Mesenteric fat pad (tissue), 1 donor: ENCODE data around the gene PTPMT1. TPM values are rescaled to one million over a fixed set of nuclear protein-coding genes. Genes with fewer than 3 reads are reported as not detected.
A peak's percentile ranks its signal among the peaks of the same experiment; 100 is the strongest.
"Not testable (repeated sequence)": the region's sequence is repeated elsewhere in the genome, so short reads cannot be mapped to it uniquely, and the experiment has no call there.

Experiments used
- DNase-seq: peaks from one replicate; pipeline ENCODE4 v3.0.0-alpha.2; 2020; ENCODE audit warnings: low spot score
- long read RNA-seq: library from polyadenylated mRNA; unstranded; transcript quantifications from one replicate; pipeline ENCODE4 v2.0.0, GENCODE V29; 2020
- total RNA-seq: library from RNA; stranded (reverse); fragmentation: NEBNext Ultra II Directional; extraction: Animal tissue kit (Norgen Biotek cat#: 25700); gene quantifications from one replicate; pipeline ENCODE4 v1.2.1, GENCODE V29; 2021
- donor health status: DM: yes; HTN: yes; CAD: no.

PTPMT1 gene
- 50.7 TPM for total RNA-seq
- long read RNA-seq, transcript PTPMT1-205 (3 exons, 1,611 nt) = minor isoform, 8 of 69 reads
- long read RNA-seq, transcript PTPMT1-201 (3 exons, 928 nt) = minor isoform, 8 of 69 reads
- long read RNA-seq, transcript PTPMT1-202 (4 exons, 768 nt) = major isoform, 43 of 69 reads
- long read RNA-seq, partial matches to known transcripts = 2 of 69 reads
- long read RNA-seq, other reads (novel, unspliced or antisense) = 6 of 69 reads

DNA sequence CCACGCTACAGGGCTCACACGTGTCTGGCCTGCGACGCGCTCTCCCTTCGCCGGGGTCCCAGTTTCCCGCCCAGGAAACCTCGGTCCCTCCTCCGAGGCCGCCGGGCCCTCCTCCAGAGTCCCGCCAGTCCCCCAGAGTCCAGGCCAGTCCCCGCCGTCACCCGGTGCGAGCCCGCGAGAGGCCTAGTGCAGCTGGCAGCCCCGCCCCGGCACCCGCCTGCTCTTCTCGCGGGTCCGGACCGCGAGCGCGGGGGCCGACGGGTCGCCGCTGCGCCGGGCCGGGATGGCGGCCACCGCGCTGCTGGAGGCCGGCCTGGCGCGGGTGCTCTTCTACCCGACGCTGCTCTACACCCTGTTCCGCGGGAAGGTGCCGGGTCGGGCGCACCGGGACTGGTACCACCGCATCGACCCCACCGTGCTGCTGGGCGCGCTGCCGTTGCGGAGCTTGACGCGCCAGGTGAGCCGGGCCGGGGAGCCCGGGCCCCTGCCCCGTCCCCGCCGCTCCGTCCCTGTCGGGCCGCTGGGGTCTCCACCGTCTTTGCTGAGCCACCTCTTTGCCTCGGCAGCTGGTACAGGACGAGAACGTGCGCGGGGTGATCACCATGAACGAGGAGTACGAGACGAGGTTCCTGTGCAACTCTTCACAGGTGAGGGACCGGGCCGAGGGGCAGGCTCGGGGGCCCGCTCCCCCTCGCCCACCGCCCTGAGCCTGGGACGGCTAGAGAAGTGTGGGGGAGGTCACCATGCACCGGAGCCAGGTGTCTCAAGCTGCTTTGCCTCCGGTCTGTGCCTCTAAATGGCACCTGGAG lies at the start of gene PTPMT1:
PTPMT1 (plus strand) TSS at position 260 of the 809 bp plus-strand sequence; CDS start at position 284, 24 bp downstream.
- DNase-seq = peak; percentile 90

- no peak for DNase-seq
These were observed 49.2 kb upstream of the PTPMT1 start for GRCh38 chr11:47516155-47516554.

GRCh38 chr11:47516984-47517853 lies 48.2 kb upstream of the PTPMT1 start:
- no peak for DNase-seq

DNA sequence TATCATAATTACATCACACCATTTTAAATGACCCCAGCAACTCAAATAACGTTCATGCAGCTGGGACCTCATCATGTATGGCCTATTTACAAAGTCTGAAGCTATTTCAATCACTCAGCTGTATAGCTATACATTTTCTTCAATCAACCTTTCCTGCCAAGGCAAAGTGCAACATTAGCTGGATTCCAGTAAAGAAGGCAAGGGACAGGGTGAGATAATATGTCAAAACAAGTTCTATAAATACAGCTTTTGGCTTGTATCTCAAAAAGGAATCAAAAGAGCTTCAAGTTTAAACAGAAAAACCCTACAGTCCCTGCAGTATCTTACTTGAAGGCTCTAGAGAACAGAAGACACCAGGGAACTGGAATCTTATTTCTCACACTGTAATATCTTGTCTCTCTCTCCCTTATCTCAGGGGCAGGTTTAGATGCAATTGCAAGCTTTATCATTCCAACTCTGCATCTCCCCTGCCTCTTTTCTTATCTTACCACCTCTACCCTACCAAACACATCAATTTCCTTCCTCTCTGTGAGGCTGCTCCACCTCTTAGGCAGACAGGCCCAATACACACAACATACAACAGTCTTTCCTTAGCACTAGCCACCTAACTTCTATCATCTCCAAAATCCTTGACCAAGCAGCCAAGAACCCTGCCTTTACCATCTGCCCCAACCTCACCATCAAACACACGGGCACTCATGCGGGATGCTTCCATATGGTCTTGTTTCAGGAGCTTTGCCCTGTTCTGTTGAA lies 47.0 kb upstream of the PTPMT1 start:
- DNase-seq = no peak

DNA sequence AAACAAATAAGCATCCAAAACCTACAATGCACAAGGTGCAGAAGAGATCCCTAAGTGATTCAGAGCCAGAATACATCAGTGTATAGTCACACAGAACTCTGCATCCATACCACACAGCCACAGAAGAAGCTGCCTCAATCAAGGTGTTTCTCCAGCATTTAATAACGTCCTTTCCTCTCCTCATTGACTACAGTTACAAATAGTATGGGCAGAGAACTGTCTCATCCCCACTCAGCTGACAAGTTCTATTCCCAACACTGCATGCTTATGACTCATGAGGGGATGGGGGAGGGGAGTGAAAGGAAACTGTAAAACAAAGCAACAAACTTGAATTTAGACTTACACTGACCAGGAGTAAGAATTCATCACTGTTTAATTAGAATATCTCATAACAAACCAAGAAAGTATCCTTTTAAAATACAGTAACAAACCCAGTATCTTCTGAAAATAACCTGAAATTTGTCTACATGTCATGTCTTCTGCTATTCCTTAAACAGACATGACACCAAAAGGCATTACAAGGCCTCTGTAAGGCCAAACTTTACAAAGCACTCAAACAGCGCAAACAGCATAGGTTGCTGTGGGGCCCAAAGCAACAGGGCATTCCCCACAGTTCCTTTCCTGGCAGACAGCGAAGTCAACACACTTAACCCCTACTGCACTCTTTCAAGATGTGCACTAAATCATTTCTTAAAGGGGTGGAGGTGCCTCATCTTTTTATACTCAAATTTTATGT lies 41.7 kb upstream of the PTPMT1 start:
- DNase-seq = no peak

DNA sequence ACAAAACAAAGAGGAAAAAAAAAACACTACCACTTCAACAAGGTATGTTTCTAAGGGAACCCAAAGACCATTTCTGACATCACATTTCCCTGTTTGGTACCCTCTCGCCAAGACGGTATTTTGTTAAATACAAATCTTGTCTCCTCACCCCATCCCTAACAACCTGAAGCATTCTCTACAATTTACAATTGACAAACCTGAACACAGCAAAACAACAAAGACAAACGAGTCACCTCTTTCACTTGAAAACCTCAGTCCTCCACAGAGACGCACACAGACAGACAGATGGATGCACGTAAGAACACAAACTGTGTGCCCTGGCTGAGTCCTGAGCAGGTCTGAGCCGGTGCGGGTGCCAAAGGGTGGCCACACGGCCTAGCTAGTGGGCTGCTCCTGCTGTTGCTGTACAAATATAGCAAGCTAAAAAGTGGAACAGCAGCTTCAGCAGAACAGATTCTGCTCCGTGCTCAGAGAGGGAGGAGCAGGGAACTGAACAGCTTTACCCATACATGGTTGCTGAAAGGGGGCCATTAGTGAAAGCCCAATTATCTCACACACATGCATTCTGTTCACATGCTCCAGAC lies 41.0 kb upstream of the PTPMT1 start:
- DNase-seq = no peak

- not testable (repeated sequence) for DNase-seq
These were observed 39.4 kb upstream of the PTPMT1 start for GRCh38 chr11:47526032-47526431.

- no peak for DNase-seq
These were observed 38.2 kb upstream of the PTPMT1 start for GRCh38 chr11:47527186-47527585.

GRCh38 chr11:47529951-47530350 lies 35.4 kb upstream of the PTPMT1 start:
- DNase-seq = no peak

DNA sequence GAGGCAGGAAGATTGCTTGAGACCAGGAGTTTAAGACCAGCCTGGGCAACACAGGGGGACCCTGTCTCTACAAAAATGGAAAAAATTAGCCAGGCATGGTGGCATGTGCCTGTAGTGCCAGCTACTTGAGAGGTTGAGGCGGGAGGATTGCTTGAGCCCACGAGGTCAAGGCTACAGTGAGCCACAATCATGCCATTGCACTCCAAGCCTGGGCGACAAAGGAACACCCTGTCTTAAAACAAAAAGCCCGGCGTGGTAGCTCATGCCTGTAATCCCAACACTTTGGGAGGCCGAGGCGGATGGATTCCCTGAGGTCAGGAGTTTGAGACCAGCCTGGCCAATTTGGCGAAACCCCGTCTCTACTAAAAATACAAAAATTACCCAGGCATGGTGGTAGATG lies 34.7 kb upstream of the PTPMT1 start:
- DNase-seq = not testable (repeated sequence)

DNA sequence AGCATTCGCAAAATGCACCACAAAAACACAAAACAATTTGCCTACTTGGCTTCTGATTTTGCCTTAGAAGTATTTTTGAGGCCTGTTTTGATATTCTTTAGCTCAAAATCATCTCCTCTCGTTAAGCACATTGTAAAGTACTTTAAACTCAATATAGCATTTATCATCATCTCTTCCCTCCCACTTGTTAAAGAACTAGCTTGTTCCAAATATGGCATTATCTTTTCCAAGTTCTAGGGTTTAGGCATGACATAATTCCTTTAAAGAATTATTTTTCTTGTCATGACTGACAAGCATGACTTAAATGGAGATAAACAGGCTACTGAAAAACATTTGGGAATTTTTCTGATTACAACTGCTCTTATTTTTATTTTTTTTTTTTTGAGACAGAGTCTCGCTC lies 33.7 kb upstream of the PTPMT1 start:
- DNase-seq = no peak

DNA sequence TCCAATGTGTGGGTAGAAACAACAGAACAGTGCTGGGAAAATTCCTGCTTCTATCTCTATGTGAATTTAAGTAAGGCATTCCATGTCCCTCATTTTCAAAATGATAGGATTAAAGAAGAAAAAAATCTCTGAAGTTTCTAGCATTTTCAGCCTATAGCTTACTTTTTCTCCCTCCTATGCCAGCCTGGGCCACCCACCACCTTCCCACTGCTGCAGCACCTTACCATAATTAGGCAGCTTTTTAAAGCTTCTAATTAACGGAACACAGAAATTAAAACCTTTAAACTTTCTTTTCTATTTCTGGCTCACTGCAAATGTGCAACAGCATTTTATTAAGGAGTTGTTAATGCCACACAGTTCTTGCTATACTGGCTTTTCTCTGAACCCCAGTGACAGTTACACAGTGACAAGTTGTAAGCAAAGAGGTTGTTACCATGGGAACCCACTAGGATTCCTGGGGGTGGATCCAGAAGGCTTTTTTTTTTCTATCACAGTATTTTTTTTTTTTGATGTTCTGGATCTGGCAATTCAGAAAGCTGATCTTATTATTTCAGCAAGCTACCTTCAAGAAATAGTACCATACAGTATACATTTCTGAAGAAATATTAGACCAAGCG lies 32.7 kb upstream of the PTPMT1 start:
- no peak for DNase-seq

- no peak for DNase-seq
These were observed 31.7 kb upstream of the PTPMT1 start for GRCh38 chr11:47533690-47534151.

DNA sequence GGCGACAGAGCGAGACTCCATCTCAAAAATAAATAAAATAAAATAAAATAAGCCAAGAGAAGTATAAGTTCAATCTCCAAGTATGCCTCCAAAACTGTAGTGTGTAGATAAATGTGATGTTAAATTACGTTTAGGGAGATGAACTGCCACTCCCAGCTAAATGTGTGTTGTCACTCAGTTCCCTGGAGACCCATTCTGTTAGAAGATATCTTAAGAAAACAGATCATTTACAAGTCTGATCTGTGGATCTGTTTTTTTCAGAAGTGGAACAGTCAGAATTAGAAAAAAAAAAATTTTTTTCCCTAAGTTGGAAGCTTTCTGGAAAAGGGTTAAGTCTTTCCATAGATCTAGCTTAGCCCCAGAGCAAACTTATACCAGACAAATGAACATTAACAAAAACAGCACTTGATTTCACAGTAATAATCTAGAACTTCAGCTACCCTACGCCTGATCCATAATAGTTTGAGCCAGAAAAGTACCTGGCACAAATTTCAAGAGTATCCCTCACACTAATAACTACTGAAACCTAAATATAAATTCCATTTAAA lies 30.6 kb upstream of the PTPMT1 start:
- no peak for DNase-seq

GRCh38 chr11:47536915-47537314 lies 28.5 kb upstream of the PTPMT1 start:
- no peak for DNase-seq

GRCh38 chr11:47538741-47539565 lies 26.4 kb upstream of the PTPMT1 start:
- DNase-seq = peak; percentile 65

- no peak for DNase-seq
These were observed 25.7 kb upstream of the PTPMT1 start for GRCh38 chr11:47539681-47540039.

DNA sequence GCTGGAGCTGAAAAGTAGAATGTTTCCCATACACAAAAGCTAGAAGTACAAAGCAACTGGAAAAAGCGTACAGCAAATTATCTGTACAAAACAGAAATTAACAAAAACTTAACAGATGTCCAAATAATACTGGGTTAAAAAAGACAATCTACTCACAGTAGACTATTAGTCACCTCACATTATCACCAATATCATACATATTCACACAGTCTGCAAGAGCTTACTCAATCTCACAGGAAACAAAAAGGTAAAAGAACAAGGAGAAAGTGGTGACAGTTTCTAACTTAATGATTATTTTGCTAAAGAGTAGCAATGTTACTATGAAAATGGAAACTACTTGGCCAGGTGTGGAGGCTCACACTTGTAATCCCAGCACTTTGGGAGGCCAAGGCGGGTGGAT lies 24.3 kb upstream of the PTPMT1 start:
- no peak for DNase-seq
